A549 (cell line): Measurements from ENCODE around the gene PLCB3. TPM values are rescaled to one million over a fixed set of nuclear protein-coding genes. Genes with fewer than 3 reads are reported as not detected.
A peak's percentile ranks its signal among the peaks of the same experiment; 100 is the strongest.

Experiments
- ATAC-seq, 2 experiments: fragments of 200-7000 bp in 1 of 2; fragments of >200 bp in 1 of 2; cut with Nextera tagmentation in 1 of 2; cut with Tn5 transposase in 1 of 2; 3 replicates each; pipeline versions ENCODE4 v1.8.0 to v1.9.1; 2018 to 2020; ENCODE audit warnings: mild to moderate bottlenecking in 1 of 2, moderate library complexity in 1 of 2
- CTCF ChIA-PET: fragments of 300-600 bp; sonication (Branson Sonifier 250); formaldehyde crosslinking; extraction: SDS; loops from one replicate; lab custom pipeline; 2021; ENCODE audit warnings: antibody characterized with exemption, inconsistent platforms; lab: Yijun Ruan, JAX
- POLR2A ChIA-PET: fragments of 350-600 bp; formaldehyde crosslinking; extraction: SDS; loops from one replicate; lab custom pipeline; 2021; ENCODE audit warnings: antibody characterized with exemption, inconsistent platforms; lab: Yijun Ruan, JAX
- DNase-seq, 2 experiments: peaks; one replicate each; pipeline versions ENCODE4 v3.0.0 to v3.0.0-alpha.2; 2011 to 2016; ENCODE audit warnings: low read depth in 1 of 2, low spot score in 1 of 2
- FAIRE-seq: peaks from 2 replicates; lab custom pipeline; 2011; peaks lifted over from hg19 to GRCh38; lab: Jason Lieb, UNC
- H3K27ac ChIP-seq, 2 experiments: fragments of >200 bp; sonication (Bioruptor Twin); formaldehyde crosslinking; 3 replicates each; pipeline ENCODE4 v1.5.1; 2016 to 2017
- H3K4me1 ChIP-seq: fragments of >200 bp; sonication (Bioruptor Twin); formaldehyde crosslinking; 3 replicates; pipeline ENCODE4 v1.6.1; 2016
- H3K4me2 ChIP-seq: fragments of >200 bp; sonication (Bioruptor Twin); formaldehyde crosslinking; 3 replicates; pipeline ENCODE4 v1.6.1; 2016
- H3K4me3 ChIP-seq: fragments of >200 bp; sonication (Bioruptor Twin); formaldehyde crosslinking; 3 replicates; pipeline ENCODE4 v1.5.1; 2016
- H3K9me3 ChIP-seq: fragments of >200 bp; sonication (Bioruptor Twin); formaldehyde crosslinking; 3 replicates; pipeline ENCODE4 v1.6.1; 2016
- ATOH8 ChIP-seq: fragments of 250-450 bp; sonication (Bioruptor Pico); IDR thresholded peaks from 2 replicates; pipeline ENCODE4 v1.5.0; 2020; ENCODE audit warnings: low read depth, mild to moderate bottlenecking, moderate library complexity
- BHLHE40 ChIP-seq: IDR thresholded peaks from 2 replicates; pipeline ENCODE4 v1.6.1; 2012; ENCODE audit warnings: low read depth, low read length, inconsistent platforms
- CEBPB ChIP-seq, 2 experiments: fragments of >200 bp in 1 of 2; sonication (Bioruptor Twin) in 1 of 2; formaldehyde crosslinking in 1 of 2; IDR thresholded peaks; 2 replicates each; pipeline ENCODE4 v1.6.1; 2012 to 2016
- CHD2 ChIP-seq: fragments of 150-350 bp; IDR thresholded peaks from 2 replicates; pipeline ENCODE4 v1.6.1; 2014; ENCODE audit warnings: low read length; ENCODE audit not compliant: partially characterized antibody
- CTCF ChIP-seq: fragments of >200 bp; sonication (Bioruptor Twin); formaldehyde crosslinking; IDR thresholded peaks from 3 replicates; pipeline ENCODE4 v1.5.1; 2016
- EHF ChIP-seq: fragments of 250-450 bp; sonication (Bioruptor Pico); IDR thresholded peaks from 2 replicates; pipeline ENCODE4 v1.5.0; 2020; ENCODE audit warnings: mild to moderate bottlenecking
- EP300 ChIP-seq, 2 experiments: fragments of >200 bp; sonication (Bioruptor Twin); formaldehyde crosslinking; IDR thresholded peaks; 2 replicates in 1 of 2; 3 replicates in 1 of 2; pipeline ENCODE4 v1.6.1; 2016 to 2017
- HDAC2 ChIP-seq: fragments of 200-600 bp; sonication (generic); IDR thresholded peaks from 2 replicates; pipeline ENCODE4 v1.6.1; 2016
- HES2 ChIP-seq: fragments of >200 bp; sonication (Bioruptor Twin); formaldehyde crosslinking; IDR thresholded peaks from 2 replicates; pipeline ENCODE4 v1.6.1; 2016
- HEYL ChIP-seq: fragments of 250-450 bp; sonication (Bioruptor Pico); IDR thresholded peaks from 2 replicates; pipeline ENCODE4 v1.8.0; 2021; ENCODE audit warnings: mild to moderate bottlenecking, moderate library complexity
- HOXB13 ChIP-seq: fragments of 250-450 bp; sonication (Bioruptor Pico); IDR thresholded peaks from 2 replicates; pipeline ENCODE4 v1.5.0; 2020; ENCODE audit warnings: low read depth, mild to moderate bottlenecking, moderate library complexity
- JUN ChIP-seq, 2 experiments: fragments of >200 bp; sonication (Bioruptor Twin); formaldehyde crosslinking; IDR thresholded peaks; 2 replicates in 1 of 2; 3 replicates in 1 of 2; pipeline ENCODE4 v1.6.1; 2016 to 2017
- JUNB ChIP-seq: fragments of >200 bp; sonication (Bioruptor Twin); formaldehyde crosslinking; IDR thresholded peaks from 2 replicates; pipeline ENCODE4 v1.6.1; 2016
- MYC ChIP-seq: IDR thresholded peaks from 2 replicates; pipeline ENCODE4 v1.6.1; 2012; ENCODE audit warnings: mild to moderate bottlenecking, inconsistent platforms, low read length, improper control_type of control experiment, borderline replicate concordance
- NPAS2 ChIP-seq: fragments of 250-450 bp; sonication (Bioruptor Pico); IDR thresholded peaks from 2 replicates; pipeline ENCODE4 v1.8.0; 2022; ENCODE audit warnings: mild to moderate bottlenecking, moderate library complexity, borderline replicate concordance
- NR3C1 ChIP-seq: fragments of >200 bp; sonication (Bioruptor Twin); formaldehyde crosslinking; IDR thresholded peaks from 3 replicates; pipeline ENCODE4 v1.6.1; 2017
- PHF8 ChIP-seq: fragments of 200-600 bp; sonication (generic); IDR thresholded peaks from 2 replicates; pipeline ENCODE4 v1.6.1; 2016; ENCODE audit warnings: low read depth, mild to moderate bottlenecking, antibody characterized with exemption, moderate library complexity, borderline replicate concordance
- POLR2A ChIP-seq: IDR thresholded peaks from 2 replicates; pipeline ENCODE4 v1.6.1; 2012; ENCODE audit warnings: mild to moderate bottlenecking, low read length
- POLR2AphosphoS2 ChIP-seq: conservative IDR thresholded peaks from 2 replicates; pipeline ENCODE4 v1.6.1; 2012; ENCODE audit warnings: low read length, improper control_type of control experiment, inconsistent platforms
- RAD21 ChIP-seq, 2 experiments: fragments of >200 bp in 1 of 2; sonication (Bioruptor Twin) in 1 of 2; formaldehyde crosslinking in 1 of 2; IDR thresholded peaks in 1 of 2; conservative IDR thresholded peaks in 1 of 2; 2 replicates in 1 of 2; 3 replicates in 1 of 2; pipeline ENCODE4 v1.6.1; 2012 to 2018; ENCODE audit warnings: inconsistent platforms in 1 of 2
- REST ChIP-seq: fragments of 200-600 bp; sonication (generic); IDR thresholded peaks from 2 replicates; pipeline ENCODE4 v1.6.1; 2016; ENCODE audit warnings: antibody characterized with exemption, mild to moderate bottlenecking, moderate library complexity
- SMC3 ChIP-seq: fragments of >200 bp; sonication (Bioruptor Twin); formaldehyde crosslinking; IDR thresholded peaks from 3 replicates; pipeline ENCODE4 v1.6.1; 2018; ENCODE audit warnings: inconsistent platforms
- TP53 ChIP-seq: fragments of 250-450 bp; sonication (Bioruptor Pico); IDR thresholded peaks from 2 replicates; pipeline ENCODE4 v1.5.0; 2021; ENCODE audit warnings: mild to moderate bottlenecking, moderate library complexity
- ZC3H11A ChIP-seq: fragments of 450-650 bp; IDR thresholded peaks from 2 replicates; pipeline ENCODE4 v1.6.1; 2014; ENCODE audit warnings: antibody characterized with exemption, mild to moderate bottlenecking
- ZNF302 ChIP-seq: fragments of 250-450 bp; sonication (Bioruptor Pico); IDR thresholded peaks from 2 replicates; pipeline ENCODE4 v1.9.0; 2021; ENCODE audit warnings: inconsistent platforms, mild to moderate bottlenecking, moderate library complexity
- ZSCAN20 ChIP-seq: fragments of 250-450 bp; sonication (Bioruptor Pico); IDR thresholded peaks from 2 replicates; pipeline ENCODE4 v1.8.0; 2022; ENCODE audit warnings: mild to moderate bottlenecking, moderate library complexity
- WGBS: methylation state at CpG from one replicate; pipeline ENCODE4 v1.1.6; 2017; ENCODE audit errors: missing lambda C conversion rate; 5-methylcytosine and 5-hydroxymethylcytosine counted together
- polyA plus RNA-seq, 4 experiments: library from polyadenylated mRNA; depleted of rRNA in 3 of 4; stranded (reverse); fragments of >200 nt; fragmentation: RNase III in 1 of 4; extraction: RNeasy Plus Mini Kit Qiagen cat#74134 plus additional on column Dnase treatment in 1 of 4; gene quantifications; 2 replicates in 3 of 4; 3 replicates in 1 of 4; pipeline ENCODE4 v1.2.3, GENCODE V29; 2011 to 2017
- TF ChIP-seq, protein P1 (sequence below): fragments of >200 bp; sonication (Bioruptor Twin); formaldehyde crosslinking; IDR thresholded peaks from 3 replicates; pipeline ENCODE4 v1.6.1; 2016

The PLCB3 gene
- polyA plus RNA-seq, 2 of the 4 experiments (the other 2 are of a cell fraction) = 8.8 to 21.2 TPM

GRCh38 chr11:64304032-64304315 is 52.6 kb downstream of the PLCB3 start:
- no peak for DNase-seq
- peaks cover 20% of the 10 kb centered on the region for H3K4me1 ChIP-seq
- 56% methylated on average over 5 of the region's 5 CpGs for WGBS
- TF ChIP-seq EHF (no peak), JUN (IDR thresholded peaks at IDR 0.05) (no peak), SMC3 (no peak), CHD2 (no peak), ZC3H11A (no peak), POLR2AphosphoS2 (no peak), RAD21 (conservative IDR thresholded peaks at IDR 0.05 in 1 of 2, IDR thresholded peaks at IDR 0.05 in 1 of 2) (no peak), HOXB13 (CRISPR knock-in tag) (no peak), CEBPB (IDR thresholded peaks at IDR 0.05) (no peak), EP300 (IDR thresholded peaks at IDR 0.05) (no peak), ZSCAN20 (CRISPR knock-in tag) (no peak), ZNF302 (no peak), REST (no peak), HEYL (CRISPR knock-in tag) (no peak), HDAC2 (no peak), ATOH8 (CRISPR knock-in tag) (no peak), NPAS2 (CRISPR knock-in tag) (no peak)
- TF ChIP-seq, protein P1, sequence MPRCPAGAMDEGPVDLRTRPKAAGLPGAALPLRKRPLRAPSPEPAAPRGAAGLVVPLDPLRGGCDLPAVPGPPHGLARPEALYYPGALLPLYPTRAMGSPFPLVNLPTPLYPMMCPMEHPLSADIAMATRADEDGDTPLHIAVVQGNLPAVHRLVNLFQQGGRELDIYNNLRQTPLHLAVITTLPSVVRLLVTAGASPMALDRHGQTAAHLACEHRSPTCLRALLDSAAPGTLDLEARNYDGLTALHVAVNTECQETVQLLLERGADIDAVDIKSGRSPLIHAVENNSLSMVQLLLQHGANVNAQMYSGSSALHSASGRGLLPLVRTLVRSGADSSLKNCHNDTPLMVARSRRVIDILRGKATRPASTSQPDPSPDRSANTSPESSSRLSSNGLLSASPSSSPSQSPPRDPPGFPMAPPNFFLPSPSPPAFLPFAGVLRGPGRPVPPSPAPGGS = no peak
- ChIA-PET POLR2A (interaction anchor here (0.6 to 2.8 kb wide), 11 partner anchors 14 to 118 kb away, joined by 3 to 34 read pairs (median 6); partner anchors contain the start of genes BAD, GPR137, PPP1R14B and PRDX5), CTCF (interaction anchor here (1.1 to 20.7 kb wide), 17 partner anchors 9 to 477 kb away, joined by 3 to 996 read pairs (median 41); partner anchors contain the start of genes BAD, CCDC88B, FERMT3 and FKBP2)
- no peak for FAIRE-seq
- H3K4me2 ChIP-seq = peak overlapping the region; percentile 73
- H3K9me3 ChIP-seq = no peaks in the 10 kb centered on the region
- peak overlapping the region; percentile 79 to 92 for H3K27ac ChIP-seq
- H3K4me3 ChIP-seq = peak overlapping the region; percentile 53
- no peak for ATAC-seq

DNA sequence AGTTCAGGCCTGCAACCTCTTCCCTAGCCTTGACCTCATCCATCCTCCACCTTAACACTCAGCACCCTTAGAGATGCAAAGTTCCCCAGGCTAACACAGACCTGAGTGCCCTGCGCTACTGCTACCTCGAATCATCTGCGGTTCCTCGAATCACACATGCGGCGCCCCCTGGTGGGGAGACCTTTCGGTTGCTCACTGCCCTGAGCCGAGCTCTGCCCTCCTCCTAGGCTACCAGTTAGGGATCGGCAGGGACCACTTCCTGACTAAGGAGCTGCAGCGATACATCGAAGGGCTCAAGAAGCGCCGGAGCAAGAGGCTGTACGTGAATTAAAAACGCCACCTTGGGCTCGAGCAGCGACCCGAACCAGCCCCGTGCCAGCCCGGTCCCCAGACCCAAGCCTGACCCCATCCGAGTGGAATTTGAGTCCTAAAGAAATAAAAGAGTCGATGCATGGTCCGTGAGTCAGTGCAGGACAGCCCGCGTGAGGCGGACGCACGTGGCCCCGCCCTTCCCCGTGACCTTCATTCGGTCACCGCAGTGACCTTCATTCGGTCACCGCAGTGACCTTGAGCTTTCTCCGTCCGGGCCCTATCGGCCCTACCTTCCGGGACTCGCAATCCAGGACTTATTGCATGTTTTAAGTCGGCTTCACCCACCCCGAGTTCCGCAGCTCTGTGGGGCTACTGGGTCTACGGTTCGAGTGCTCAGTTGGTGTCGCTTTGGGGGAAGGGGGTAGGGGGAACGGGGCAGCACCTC is 53.2 kb downstream of the PLCB3 start:
- no peaks in the 10 kb centered on the region for H3K9me3 ChIP-seq
- CTCF ChIA-PET = interaction anchor here (0.7 to 20.7 kb wide), 24 partner anchors 9 to 477 kb away, joined by 3 to 996 read pairs (median 6); partner anchors contain the start of genes BAD, CCDC88B, DNAJC4 and FERMT3
- FAIRE-seq = no peak
- ATAC-seq = peak; percentile 59 to 80
- H3K27ac ChIP-seq = peak overlapping the region; percentile 79 to 92
- peaks cover 20% of the 10 kb centered on the region for H3K4me1 ChIP-seq
- under 1% methylated on average over 42 of the region's 46 CpGs for WGBS
- H3K4me3 ChIP-seq = peak overlapping the region; percentile 53
- POLR2A ChIA-PET = interaction anchor here (0.6 to 2.8 kb wide), 17 partner anchors 13 to 119 kb away, joined by 3 to 34 read pairs (median 4); partner anchors contain the start of genes BAD, GPR137, NUDT22 and PPP1R14B
- H3K4me2 ChIP-seq = peak overlapping the region; percentile 73
- DNase-seq = peak; percentile 94 to 96
- TF ChIP-seq POLR2A (peak; percentile 42; the same call in 1 of the 2 replicates), ATOH8 (CRISPR knock-in tag) (no peak), TP53 (CRISPR knock-in tag) (no peak), JUNB (no peak), NPAS2 (CRISPR knock-in tag) (peak; percentile 62), CTCF (peak; percentile 88), NR3C1 (no peak), JUN (IDR thresholded peaks at IDR 0.05) (0 out of 5 replicates have a peak, but pooled peaks have one; percentile 35 to 55), PHF8 (peak; percentile 33; the same call in 1 of the 2 replicates), BHLHE40 (peak; percentile 55; the same call in 1 of the 2 replicates), MYC (0 out of 2 replicates have a peak, but pooled peaks have one; percentile 25), HES2 (no peak)
